Measurements from ENCODE around the gene HMGCS1.

Gene HMGCS1

DNA sequence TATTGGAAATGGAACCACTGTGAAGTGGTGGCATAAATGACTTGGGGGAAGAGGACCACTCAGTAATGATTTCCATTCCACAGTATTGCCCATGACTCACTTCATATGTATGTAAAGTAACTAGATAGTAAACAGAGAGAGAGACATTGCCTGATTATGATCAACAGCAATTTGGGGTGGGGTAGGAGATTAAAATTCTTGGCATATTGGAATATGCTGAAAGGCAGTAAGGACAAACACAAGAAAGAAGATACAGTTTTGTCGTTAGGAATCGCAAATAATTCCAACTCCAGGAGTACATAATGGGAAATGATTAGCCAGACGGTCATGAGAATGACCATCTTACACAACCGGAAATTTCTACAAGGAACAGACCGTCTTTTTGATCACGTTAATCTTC is 1.5 kb upstream of the HMGCS1 start:
- H3K4me1 ChIP-seq (ENCODE audit: low read length), result peaks cover 44% of the 10 kb centered on the region
- no peak overlapping the region for H3K4me3 ChIP-seq (ENCODE audit: low read length)
- H3K27me3 ChIP-seq (ENCODE audit: low read depth, low read length), result no peaks in the 10 kb centered on the region
- H2AFZ ChIP-seq (ENCODE audit: low read depth, low read length), result peak overlapping the region; percentile 49; the same call in 1 of the 2 replicates
- peak overlapping the region; percentile 78; the same call in 1 of the 2 replicates for H3K9ac ChIP-seq (ENCODE audit: low read length)
- TF ChIP-seq CTCF (IDR thresholded peaks at IDR 0.05; ENCODE audit: low read depth, low read length), result no peak
- no peak for TF ChIP-seq EZH2phosphoT487 (IDR thresholded peaks at IDR 0.05; ENCODE audit: low read depth)
- H3K9me3 ChIP-seq (ENCODE audit: insufficient read depth, low read length), result no peaks in the 10 kb centered on the region
- peak overlapping the region; percentile 99 for H3K27ac ChIP-seq (ENCODE audit: low read length)
- H3K4me2 ChIP-seq (ENCODE audit: low read length), result peak overlapping the region; percentile 82
- peaks cover 30% of the 10 kb centered on the region for H4K20me1 ChIP-seq (ENCODE audit: insufficient read depth, low read length)
- H3K79me2 ChIP-seq (ENCODE audit: low read length), result peaks cover 35% of the 10 kb centered on the region
- peaks cover 27% of the 10 kb centered on the region for H3K36me3 ChIP-seq (replicated peaks; ENCODE audit: low read depth, low read length)

GRCh38 chr5:43313854-43314457 is 744 bp upstream of the HMGCS1 start:
- no peaks in the 10 kb centered on the region for H3K27me3 ChIP-seq (ENCODE audit: low read depth, low read length)
- no peaks in the 10 kb centered on the region for H3K9me3 ChIP-seq (ENCODE audit: insufficient read depth, low read length)
- H3K4me1 ChIP-seq (ENCODE audit: low read length), result peaks cover 52% of the 10 kb centered on the region
- H3K4me2 ChIP-seq (ENCODE audit: low read length), result peak overlapping the region; percentile 82
- peaks cover 32% of the 10 kb centered on the region for H3K36me3 ChIP-seq (replicated peaks; ENCODE audit: low read depth, low read length)
- H3K4me3 ChIP-seq (ENCODE audit: low read length), result peak overlapping the region; percentile 66
- peak overlapping the region; percentile 78 for H3K9ac ChIP-seq (ENCODE audit: low read length)
- no peak for TF ChIP-seq CTCF (IDR thresholded peaks at IDR 0.05; ENCODE audit: low read depth, low read length)
- TF ChIP-seq EZH2phosphoT487 (IDR thresholded peaks at IDR 0.05; ENCODE audit: low read depth), result no peak
- H3K27ac ChIP-seq (ENCODE audit: low read length), result peak overlapping the region; percentile 99
- peak overlapping the region; percentile 56; the same call in 1 of the 2 replicates for H2AFZ ChIP-seq (ENCODE audit: low read depth, low read length)
- H4K20me1 ChIP-seq (ENCODE audit: insufficient read depth, low read length), result peaks cover 37% of the 10 kb centered on the region
- H3K79me2 ChIP-seq (ENCODE audit: low read length), result peaks cover 43% of the 10 kb centered on the region

GRCh38 chr5:43312699-43313034 is 545 bp downstream of the HMGCS1 start:
- peaks cover 65% of the 10 kb centered on the region for H3K4me1 ChIP-seq (ENCODE audit: low read length)
- H4K20me1 ChIP-seq (ENCODE audit: insufficient read depth, low read length), result peaks cover 50% of the 10 kb centered on the region
- TF ChIP-seq CTCF (IDR thresholded peaks at IDR 0.05; ENCODE audit: low read depth, low read length) (no peak), EZH2phosphoT487 (IDR thresholded peaks at IDR 0.05; ENCODE audit: low read depth) (no peak)
- H3K9me3 ChIP-seq (ENCODE audit: insufficient read depth, low read length), result no peaks in the 10 kb centered on the region
- H2AFZ ChIP-seq (ENCODE audit: low read depth, low read length), result no peak overlapping the region
- H3K27me3 ChIP-seq (ENCODE audit: low read depth, low read length), result no peaks in the 10 kb centered on the region
- H3K4me3 ChIP-seq (ENCODE audit: low read length), result peak overlapping the region; percentile 99
- peak overlapping the region; percentile 98 for H3K27ac ChIP-seq (ENCODE audit: low read length)
- peaks cover 56% of the 10 kb centered on the region for H3K79me2 ChIP-seq (ENCODE audit: low read length)
- H3K36me3 ChIP-seq (replicated peaks; ENCODE audit: low read depth, low read length), result peaks cover 44% of the 10 kb centered on the region
- H3K4me2 ChIP-seq (ENCODE audit: low read length), result peak overlapping the region; percentile 96
- peak overlapping the region; percentile 100 for H3K9ac ChIP-seq (ENCODE audit: low read length)

- no peak overlapping the region for H2AFZ ChIP-seq (ENCODE audit: low read depth, low read length)
- no peaks in the 10 kb centered on the region for H3K27me3 ChIP-seq (ENCODE audit: low read depth, low read length)
- peaks cover 55% of the 10 kb centered on the region for H4K20me1 ChIP-seq (ENCODE audit: insufficient read depth, low read length)
- TF ChIP-seq CTCF (IDR thresholded peaks at IDR 0.05; ENCODE audit: low read depth, low read length), result no peak
- TF ChIP-seq EZH2phosphoT487 (IDR thresholded peaks at IDR 0.05; ENCODE audit: low read depth), result no peak
- H3K27ac ChIP-seq (ENCODE audit: low read length), result peak overlapping the region; percentile 98
- peak overlapping the region; percentile 100 for H3K9ac ChIP-seq (ENCODE audit: low read length)
- no peaks in the 10 kb centered on the region for H3K9me3 ChIP-seq (ENCODE audit: insufficient read depth, low read length)
- peak overlapping the region; percentile 96 for H3K4me2 ChIP-seq (ENCODE audit: low read length)
- peak overlapping the region; percentile 99 for H3K4me3 ChIP-seq (ENCODE audit: low read length)
- H3K4me1 ChIP-seq (ENCODE audit: low read length), result peaks cover 68% of the 10 kb centered on the region
- peaks cover 61% of the 10 kb centered on the region for H3K79me2 ChIP-seq (ENCODE audit: low read length)
- peaks cover 44% of the 10 kb centered on the region for H3K36me3 ChIP-seq (replicated peaks; ENCODE audit: low read depth, low read length)
These were observed 1.0 kb downstream of the HMGCS1 start for GRCh38 chr5:43312076-43312661.
